ENCODE measurements around the gene FAM20C. TPM values are rescaled to one million over a fixed set of nuclear protein-coding genes. Genes with fewer than 3 reads are reported as not detected.

Gene FAM20C
- total RNA-seq, 6 donors from 2014 or later: 17.7 to 53.7 (median 46.8) TPM

DNA sequence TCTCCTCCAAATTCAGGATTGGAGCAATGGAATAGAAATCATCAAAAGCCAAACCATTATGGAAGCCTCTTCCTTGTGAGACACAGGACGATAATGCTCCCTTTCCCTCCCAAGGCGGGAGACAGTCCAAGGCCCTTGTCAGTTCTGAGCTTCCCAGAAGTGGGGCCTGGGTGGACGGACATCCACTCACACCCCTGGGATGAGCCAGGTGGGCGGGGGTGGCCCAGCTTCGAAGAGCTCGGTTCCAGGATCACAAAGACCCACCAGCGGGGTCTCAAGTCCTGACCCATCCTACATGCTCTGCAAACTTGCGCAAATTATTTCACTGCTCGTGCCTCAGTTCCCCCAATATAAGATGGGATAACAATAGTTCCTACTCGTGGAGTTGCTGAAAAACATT is 87.5 kb downstream of the FAM20C start:
- H3K36me3 ChIP-seq: no peaks in the 10 kb centered on the region
- 85 to 88% methylated on average over 4 to 10 of the region's 10 CpGs for WGBS, 2 donors
- H3K27ac ChIP-seq: no peak overlapping the region
- peaks cover 0 to 6% (median 0%) of the 10 kb centered on the region in 4 donors for H3K9me3 ChIP-seq
- no peak for TF ChIP-seq POLR2AphosphoS5 (IDR thresholded peaks at IDR 0.05)
- no peak for TF ChIP-seq POLR2A (IDR thresholded peaks at IDR 0.05)
- TF ChIP-seq, protein P1, sequence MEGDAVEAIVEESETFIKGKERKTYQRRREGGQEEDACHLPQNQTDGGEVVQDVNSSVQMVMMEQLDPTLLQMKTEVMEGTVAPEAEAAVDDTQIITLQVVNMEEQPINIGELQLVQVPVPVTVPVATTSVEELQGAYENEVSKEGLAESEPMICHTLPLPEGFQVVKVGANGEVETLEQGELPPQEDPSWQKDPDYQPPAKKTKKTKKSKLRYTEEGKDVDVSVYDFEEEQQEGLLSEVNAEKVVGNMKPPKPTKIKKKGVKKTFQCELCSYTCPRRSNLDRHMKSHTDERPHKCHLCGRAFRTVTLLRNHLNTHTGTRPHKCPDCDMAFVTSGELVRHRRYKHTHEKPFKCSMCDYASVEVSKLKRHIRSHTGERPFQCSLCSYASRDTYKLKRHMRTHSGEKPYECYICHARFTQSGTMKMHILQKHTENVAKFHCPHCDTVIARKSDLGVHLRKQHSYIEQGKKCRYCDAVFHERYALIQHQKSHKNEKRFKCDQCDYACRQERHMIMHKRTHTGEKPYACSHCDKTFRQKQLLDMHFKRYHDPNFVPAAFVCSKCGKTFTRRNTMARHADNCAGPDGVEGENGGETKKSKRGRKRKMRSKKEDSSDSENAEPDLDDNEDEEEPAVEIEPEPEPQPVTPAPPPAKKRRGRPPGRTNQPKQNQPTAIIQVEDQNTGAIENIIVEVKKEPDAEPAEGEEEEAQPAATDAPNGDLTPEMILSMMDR (IDR thresholded peaks at IDR 0.05): no peak
- no peak for TF ChIP-seq EP300 (IDR thresholded peaks at IDR 0.05)
- H3K4me1 ChIP-seq: no peaks in the 10 kb centered on the region
- H3K27me3 ChIP-seq: no peaks in the 10 kb centered on the region
- DNase-seq (no peak), ATAC-seq (ENCODE audit: low FRiP score in 2 of 2) (no peak)
- H3K4me3 ChIP-seq: no peak overlapping the region

GRCh38 chr7:280461-280860 is 88.1 kb downstream of the FAM20C start:
- no peaks in the 10 kb centered on the region for H3K36me3 ChIP-seq
- ATAC-seq (ENCODE audit: low FRiP score in 2 of 2) (no peak), DNase-seq (no peak)
- H3K27me3 ChIP-seq: no peaks in the 10 kb centered on the region
- TF ChIP-seq, protein P1 (IDR thresholded peaks at IDR 0.05): no peak
- TF ChIP-seq POLR2A (IDR thresholded peaks at IDR 0.05) (no peak), EP300 (IDR thresholded peaks at IDR 0.05) (no peak), POLR2AphosphoS5 (IDR thresholded peaks at IDR 0.05) (no peak)
- peaks cover 0 to 6% (median 0%) of the 10 kb centered on the region in 4 donors for H3K9me3 ChIP-seq
- no peaks in the 10 kb centered on the region for H3K4me1 ChIP-seq
- no peak overlapping the region for H3K4me3 ChIP-seq
- WGBS, 2 donors: 77% methylated on average over 11 of the region's 11 CpGs
- no peak overlapping the region for H3K27ac ChIP-seq

DNA sequence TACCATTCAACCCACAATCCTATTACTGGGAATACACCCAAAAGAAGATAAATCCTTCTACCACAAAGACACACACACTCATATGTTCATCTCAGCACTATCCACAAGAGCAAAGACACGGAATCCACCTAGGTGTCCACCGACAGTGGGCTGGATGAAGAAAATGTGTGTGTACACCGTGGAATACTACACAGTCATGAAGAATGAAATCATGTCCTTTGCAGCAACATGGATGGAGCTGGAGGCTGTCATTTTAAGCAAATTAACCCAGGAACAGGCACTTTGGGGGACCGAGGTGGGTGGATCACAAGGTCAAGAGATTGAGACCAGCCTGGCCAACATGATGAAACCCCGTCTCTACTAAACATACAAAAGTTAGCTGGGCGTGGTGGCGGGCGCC is 89.3 kb downstream of the FAM20C start:
- Histone ChIP-seq H3K27me3 (no peaks in the 10 kb centered on the region), H3K4me1 (no peaks in the 10 kb centered on the region), H3K9me3 (peaks cover 0 to 3% (median 0%) of the 10 kb centered on the region in 4 donors), H3K4me3 (no peak overlapping the region), H3K27ac (no peak overlapping the region), H3K36me3 (no peaks in the 10 kb centered on the region)
- WGBS, 2 donors: 89 to 94% methylated on average over 8 of the region's 8 CpGs
- DNase-seq (no peak), ATAC-seq (ENCODE audit: low FRiP score in 2 of 2) (no peak)
- TF ChIP-seq POLR2AphosphoS5 (IDR thresholded peaks at IDR 0.05): no peak
- TF ChIP-seq, protein P1 (IDR thresholded peaks at IDR 0.05): no peak

- no peak for ATAC-seq (ENCODE audit: low FRiP score in 2 of 2)
- Histone ChIP-seq H3K9me3 (no peaks in the 10 kb centered on the region), H3K4me1 (no peaks in the 10 kb centered on the region), H3K36me3 (no peaks in the 10 kb centered on the region), H3K4me3 (no peak overlapping the region), H3K27ac (no peak overlapping the region), H3K27me3 (no peaks in the 10 kb centered on the region)
- DNase-seq: no peak
- WGBS, 2 donors: 94 to 98% methylated on average over 22 to 25 of the region's 25 CpGs
- TF ChIP-seq, protein P1 (IDR thresholded peaks at IDR 0.05): no peak
- TF ChIP-seq EP300 (IDR thresholded peaks at IDR 0.05) (no peak), POLR2AphosphoS5 (IDR thresholded peaks at IDR 0.05) (no peak)
Observed at GRCh38 chr7:282621-283020, 90.2 kb downstream of the FAM20C start.

Measured in upper lobe of left lung (tissue), 6 donors.